HT-29 (cell line): Measurements from ENCODE around the gene NLRP10. TPM values are rescaled to one million over a fixed set of nuclear protein-coding genes. Genes with fewer than 3 reads are reported as not detected.

Experiments used
- small RNA-seq: library from RNA; depleted of rRNA; stranded (forward); fragments of <200 nt; gene quantifications from one replicate; pipeline ENCODE3, GENCODE V24; 2014
- total RNA-seq: library from RNA; depleted of rRNA; stranded (reverse); fragments of >200 nt; shearing (Covaris generic); gene quantifications from 2 replicates; pipeline ENCODE4 v1.2.3, GENCODE V29; 2014; rRNA removed

The NLRP10 gene
- total RNA-seq, 1 experiment from 2014 or later, result not detected

Small RNA genes lying within 50 kb of the gene (small RNA-seq; reads per million reads assigned to genes)
- gene COX6CP5, result not detected

Other genes with a start within 250 kb of the NLRP10 start
- not detected in 2 replicates for gene OR5P2, start 168.5 kb downstream of the NLRP10 start, total RNA-seq
- gene OR5P3, start 134.6 kb downstream of the NLRP10 start, total RNA-seq, result not detected in 2 replicates
- gene OR10A6, start 34.2 kb downstream of the NLRP10 start, total RNA-seq, result not detected in 2 replicates
- not detected in 2 replicates for gene OR10A3, start 23.7 kb downstream of the NLRP10 start, total RNA-seq
- gene EIF3F, start 21.9 kb upstream of the NLRP10 start, total RNA-seq, result 485 and 679 TPM in 2 replicates
- not detected in 2 replicates for gene TUB, start 115.8 kb upstream of the NLRP10 start, total RNA-seq
- not detected in 2 replicates for gene RIC3, start 203.6 kb upstream of the NLRP10 start, total RNA-seq